ENCODE measurements around the gene TNFRSF1A.

Gene TNFRSF1A

DNA sequence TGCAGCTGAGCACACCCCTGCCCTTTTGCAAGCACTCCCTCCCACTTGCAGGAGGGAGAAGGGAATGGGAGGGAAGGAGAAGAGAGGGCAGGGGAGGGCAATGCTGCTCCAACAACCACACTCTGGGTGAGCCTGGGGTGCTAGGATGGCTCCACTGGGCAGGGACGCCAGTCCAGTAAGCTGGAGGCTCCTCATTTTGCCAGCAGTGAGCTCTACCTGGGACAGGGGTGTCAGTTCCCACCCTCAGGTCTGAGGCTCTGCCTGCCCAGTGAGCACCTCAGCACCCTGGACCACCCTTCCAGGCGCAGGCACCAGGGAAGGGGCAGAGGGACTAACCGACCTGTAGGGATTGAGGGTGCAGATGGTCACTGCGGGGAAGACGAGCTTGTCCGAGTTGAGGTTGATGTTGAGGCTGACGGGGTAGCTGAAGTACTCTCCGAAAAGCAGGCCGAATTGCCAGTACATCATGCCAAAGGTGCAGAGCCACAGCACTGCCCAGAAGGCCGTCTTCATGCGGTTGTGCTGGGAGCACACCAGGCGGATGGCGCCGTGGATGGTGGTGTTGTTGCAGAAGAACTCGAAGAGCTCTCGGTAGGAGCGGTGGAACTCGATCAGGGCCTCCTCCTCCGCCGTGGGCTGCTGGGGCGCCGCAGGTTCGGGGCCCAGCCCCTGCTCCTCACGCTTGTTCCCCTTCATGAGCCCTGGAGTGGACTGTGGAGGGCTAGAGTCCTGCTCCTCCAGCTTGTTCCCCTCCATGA, 32.3 kb upstream of the TNFRSF1A start:
- DNase-seq, result no peak

DNA sequence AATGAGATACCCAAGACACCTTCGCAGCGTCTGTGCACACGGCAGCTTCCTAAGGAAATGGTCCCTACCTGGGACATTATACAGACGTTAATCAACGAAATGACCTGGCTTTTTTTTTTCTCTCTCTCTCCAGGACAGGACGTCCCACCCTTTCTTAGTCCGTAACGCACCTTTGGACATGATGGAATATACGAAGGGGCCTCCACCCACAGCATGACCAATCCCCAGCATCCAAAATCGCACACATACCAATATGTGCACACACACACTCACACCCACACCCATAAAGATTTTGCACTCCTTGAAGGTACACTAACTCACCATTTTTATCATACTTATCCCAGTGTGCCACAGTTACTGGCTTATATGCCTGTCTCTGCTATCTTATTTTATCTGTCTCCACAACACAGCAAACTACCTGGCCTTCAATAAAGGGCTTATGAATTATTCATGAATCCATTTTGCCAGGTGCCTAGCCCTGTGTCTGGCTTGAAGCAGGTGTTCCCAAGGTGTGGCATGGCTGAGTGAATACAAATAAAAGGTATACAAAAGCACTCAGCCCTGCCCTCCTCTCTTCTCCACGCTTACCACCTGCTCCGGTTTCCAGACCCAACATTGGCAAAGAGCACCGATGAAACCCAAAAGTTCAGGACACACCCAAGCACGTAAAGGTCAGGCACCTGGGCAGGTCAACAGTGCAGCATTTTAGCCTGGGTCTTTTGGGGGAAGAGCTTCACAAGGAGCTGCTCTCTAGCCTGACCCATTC, 31.3 kb upstream of the TNFRSF1A start:
- no peak for DNase-seq

DNA sequence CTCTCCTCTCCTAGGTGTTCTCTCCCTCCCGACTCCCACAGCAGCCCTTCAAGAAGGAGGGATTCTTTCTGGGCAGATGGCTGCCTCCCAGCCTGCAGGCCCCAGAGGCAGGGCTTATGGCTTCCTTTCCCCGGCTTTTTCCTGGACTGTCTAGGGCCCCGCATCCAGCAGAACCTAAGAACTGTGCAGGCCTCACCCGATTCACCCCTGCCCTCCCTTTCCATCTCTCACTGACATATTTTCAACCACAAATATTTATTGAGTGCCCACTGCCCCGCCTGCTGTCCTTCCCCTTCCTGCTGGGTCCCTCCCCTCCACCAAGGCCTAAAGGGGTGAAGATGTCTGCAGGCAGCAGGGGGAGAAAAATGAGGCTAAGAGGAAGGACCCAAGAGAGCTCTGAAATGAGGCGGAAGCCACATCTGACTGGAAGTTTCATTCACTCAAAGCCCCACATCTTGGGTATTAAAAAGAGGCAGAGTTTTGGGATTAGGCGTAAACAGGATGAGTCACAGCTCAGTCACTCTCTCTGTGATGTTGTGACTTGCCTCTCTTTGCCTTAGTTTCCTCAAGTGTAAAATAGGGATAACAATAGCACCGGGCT, 30.6 kb upstream of the TNFRSF1A start:
- DNase-seq, result peak; percentile 16 to 24

DNA sequence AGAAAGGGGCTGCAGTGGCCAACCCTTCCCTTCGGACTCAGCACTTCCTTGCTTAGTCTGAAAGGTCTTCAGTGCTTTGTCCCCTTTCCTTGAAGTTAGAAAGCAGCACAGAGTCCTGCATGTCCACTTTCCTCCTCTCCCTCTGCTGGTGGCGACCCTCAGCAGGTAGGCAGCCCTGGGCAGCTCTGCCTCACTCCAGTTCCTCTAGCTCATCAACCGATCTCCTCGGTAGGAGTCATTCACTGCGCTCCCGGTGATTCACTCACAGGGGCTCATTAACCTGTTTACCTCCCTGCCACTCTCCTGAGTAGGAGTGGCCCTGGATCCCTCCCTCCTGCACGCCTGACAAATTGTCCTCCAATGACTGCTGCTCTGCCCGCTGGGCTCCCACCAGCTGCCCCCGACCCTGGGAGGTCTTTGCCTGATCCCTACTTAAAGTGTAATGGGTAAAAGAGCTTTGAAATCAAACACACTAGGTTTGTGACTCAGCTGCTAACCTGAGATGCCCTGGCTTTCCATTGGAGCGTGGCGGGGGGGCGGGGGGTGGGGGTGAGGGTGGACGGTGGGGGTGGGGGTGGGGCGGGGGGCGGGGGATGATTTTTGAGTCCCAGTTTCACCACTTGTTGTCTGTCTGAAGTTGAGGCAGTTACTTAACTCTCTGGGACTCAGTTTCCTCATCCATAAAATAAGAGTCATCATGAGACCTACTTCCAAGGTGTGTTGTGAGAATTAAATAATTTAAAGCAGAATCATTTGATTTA, 29.3 kb upstream of the TNFRSF1A start:
- no peak for DNase-seq

DNA sequence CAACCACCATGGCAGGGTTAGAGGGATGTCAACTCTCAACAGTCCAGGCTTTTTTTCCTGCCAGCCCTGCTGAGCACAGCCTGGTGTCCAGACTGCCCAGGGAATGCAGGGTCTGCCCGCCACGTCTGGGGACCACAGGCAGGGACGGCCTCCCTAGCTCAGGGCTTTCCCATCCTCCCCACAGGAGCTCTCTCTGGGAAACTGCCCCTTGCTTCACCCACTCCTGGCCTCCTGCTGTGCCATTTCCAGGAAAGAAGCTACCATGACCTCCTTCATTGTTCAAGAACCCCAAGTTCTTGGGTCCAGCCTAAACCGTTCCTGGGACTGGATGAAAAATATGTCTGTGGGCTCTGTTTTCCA, 28.7 kb upstream of the TNFRSF1A start:
- no peak for DNase-seq

DNA sequence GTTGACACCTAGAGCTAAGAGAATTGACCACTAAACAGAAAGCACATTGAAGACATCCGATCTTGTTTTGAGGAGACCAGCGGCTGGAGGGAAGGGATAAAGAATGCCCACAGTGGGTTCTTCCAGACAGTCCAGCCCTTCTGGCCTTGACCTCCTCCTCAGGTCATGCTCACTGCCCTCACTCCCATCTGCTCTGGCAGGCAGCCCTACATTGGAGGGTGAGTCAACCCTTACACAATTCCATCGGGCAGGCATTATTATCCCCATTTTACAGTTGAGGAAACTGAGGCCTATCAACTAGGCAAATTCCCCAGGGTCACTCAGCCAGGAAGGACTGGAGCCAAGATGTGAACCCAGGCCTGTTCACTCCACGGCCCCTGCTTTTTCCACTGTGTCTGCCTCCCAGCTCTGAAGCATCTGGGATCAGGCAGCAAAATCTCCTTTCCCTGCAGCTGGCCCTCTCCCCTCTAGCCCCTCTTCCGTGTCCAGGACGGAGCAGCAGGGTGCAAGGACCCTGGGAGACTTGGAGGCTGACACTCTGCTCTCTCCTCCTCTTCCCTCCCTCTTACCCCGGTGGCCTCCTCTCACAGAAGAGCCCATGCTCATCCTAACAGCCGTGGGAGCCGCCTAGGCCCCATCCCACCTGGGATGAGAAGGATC, 28.2 kb upstream of the TNFRSF1A start:
- DNase-seq, result no peak

DNA sequence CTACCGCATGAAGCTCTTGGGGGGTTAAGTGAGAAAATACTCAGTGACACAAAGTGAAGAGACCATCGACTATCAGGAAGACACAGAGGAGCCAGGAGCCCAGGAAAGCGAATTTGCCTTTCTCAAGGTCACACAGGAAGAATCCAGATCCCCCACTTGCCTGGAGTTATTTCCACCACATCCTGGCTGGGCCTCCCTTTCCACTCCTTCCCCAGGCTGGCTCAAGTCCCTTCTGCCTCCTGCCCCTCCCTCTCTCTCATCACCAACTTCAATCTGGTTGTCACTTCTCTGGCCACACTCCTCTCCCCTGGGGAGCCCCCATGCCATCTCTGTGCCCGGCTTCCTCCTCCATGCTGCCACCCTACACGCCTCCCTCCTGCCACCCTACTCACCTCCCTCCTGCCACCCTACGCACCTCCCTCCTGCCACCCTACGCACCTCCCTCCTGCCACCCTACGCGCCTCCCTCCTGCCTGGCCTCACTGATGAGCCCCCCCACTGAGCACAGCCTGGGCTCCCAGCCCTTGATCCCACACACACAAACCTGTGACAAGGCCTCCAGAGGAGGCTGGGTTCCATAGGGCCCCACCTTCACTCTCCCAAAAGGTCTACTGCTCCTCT, 27.1 kb upstream of the TNFRSF1A start:
- DNase-seq, result no peak

DNA sequence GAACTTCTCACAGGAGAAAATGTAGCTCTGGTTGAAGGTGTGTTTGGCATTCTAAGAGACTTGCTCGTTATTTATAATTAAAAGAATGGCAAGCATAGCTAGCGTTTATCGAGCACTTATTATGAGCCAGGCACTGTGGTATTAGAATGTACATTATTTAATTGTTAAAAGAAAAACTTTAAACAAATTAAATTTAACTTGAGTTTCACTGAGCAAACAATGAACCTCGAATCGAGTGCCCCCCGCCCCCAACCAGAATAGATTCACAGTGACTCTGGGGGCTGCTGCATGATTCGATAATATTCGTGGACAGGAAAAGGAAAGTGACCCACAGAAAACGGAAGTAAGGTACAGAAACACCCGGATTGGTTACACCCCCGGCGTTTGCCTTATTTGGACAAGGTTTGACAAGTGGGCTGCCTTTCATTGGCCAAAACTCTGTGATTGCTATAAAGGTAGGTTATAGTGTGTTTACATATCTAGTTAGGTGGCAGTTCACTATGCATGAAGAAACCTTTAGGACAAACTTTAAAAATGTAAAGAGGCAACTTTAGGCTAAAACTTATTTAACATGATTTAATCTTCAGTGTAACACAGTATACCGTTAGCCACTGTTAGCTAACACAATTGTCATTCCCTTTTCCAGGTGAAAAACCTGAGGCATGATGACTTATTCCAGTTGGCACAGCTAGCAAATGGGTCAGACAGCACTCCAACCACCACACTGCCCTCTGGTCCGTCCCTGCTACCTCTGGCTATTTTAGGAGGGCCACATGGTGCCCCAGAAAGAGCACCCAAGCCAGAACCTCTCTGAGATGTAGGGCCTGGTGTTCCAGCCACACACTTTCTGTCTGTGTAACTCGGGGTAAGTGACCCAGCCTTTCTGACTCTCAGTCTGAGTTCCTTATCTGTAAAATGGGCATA, 26.4 kb upstream of the TNFRSF1A start:
- DNase-seq, result peak; percentile 66 to 71

DNA sequence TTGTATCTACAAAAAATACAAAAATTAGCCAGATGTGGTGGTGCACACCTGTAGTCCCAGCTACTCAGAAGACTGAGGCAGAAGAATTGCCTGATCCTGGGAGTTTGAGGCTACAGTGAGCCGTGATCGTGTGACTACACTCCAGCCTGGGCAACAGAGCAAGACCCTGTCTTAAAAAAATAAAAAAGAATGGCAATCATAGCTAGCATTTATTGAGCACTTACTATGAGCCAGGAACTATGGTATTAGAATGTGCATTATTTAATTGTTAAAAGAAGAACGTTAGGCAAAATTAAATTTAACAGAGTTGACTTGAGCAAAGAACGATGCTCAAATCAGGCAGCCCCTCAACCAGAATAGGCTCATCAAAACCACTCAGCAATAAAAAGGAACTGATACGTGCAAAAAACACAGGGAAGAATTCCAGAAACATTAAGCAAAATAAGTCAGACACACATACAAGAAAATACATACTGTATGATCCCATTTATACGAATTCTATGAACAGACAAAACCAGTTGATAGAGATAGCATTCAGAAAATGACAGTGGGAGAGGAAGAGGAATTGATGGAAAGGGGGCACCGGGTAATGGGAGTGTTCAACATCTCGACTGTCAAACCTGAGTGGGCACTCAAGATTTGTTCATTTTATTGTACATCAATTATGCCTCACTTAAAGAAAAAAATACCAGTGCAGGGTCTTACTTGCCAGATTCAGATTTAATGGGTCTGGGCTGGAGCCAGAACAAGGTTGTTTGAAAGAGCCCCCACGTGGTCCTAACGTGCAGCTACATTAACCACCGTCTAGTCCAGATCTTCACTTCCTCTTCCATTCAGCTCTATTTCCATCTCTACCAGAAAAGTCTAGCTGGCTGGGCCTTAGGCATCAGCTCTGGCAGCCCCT, 25.4 kb upstream of the TNFRSF1A start:
- DNase-seq, result peak; percentile 75 to 85

DNA sequence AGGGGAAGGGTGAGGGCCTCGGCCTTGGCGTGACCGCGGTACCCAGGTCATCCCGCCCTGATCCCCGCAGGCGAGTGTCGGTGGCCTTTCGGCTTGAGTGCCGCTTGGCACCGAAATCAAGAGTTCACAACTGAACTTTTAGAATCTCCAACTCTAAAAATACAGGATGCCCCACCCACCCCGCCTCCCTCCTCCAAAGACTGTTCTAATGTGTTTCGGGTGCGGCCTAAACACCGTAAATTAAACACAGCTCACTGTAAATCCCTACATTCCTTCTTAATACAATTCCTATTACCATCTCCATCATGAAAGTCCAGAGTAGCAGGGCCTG, 22.1 kb upstream of the TNFRSF1A start:
- DNase-seq, result peak; percentile 11 to 18

DNA sequence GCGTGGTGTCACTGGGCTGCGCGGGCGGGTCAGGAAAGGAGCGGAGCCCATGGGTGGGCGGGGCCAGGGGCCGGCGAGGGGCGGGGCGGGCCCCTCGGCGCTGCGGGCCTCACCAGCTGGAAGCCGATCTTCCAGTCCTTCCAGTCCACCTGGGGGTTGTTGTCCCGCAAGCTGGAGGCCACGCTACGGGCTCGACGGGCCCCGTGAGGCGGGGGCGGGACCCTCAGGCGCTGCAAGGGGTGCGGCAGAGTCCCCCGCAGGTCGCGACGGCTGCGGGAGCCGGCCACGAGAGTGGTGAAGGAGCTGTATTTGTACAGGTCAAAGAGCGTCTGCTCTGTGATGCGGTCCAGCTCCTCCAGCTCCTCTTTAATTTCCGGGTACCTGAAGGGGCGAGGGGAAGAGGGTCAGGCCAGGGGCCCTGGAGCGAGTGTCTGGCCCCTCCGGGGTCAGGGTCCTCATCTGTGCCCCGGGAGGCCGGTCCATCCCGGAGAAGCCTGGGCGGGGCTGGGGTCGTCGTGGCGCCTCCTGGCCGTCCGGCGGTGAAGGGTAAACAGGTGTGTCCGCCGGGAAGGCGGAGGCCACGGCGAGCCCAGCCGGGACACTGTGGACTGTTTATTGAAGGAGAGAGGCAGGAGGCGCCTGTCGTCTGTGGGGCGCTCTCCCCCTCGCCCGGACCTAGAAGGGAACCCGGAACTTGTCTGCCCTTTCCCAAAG, 21.6 kb upstream of the TNFRSF1A start:
- DNase-seq, result peak; percentile 17 to 59

DNA sequence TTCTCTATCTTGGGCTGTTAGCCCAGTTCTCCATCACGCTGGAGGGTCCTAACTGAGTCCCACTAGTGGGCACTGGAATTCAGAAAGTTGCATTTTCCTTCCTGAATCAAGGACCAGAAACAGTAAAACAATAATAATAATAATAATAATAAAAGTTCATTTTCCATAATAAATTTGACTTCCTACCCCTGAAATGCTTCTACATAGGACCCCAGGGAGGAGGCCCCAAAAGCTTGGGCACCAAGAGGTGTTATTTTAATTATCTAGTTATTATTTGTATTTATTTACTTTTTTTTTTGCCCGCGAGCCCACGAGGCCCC, 21.1 kb upstream of the TNFRSF1A start:
- no peak for DNase-seq

DNA sequence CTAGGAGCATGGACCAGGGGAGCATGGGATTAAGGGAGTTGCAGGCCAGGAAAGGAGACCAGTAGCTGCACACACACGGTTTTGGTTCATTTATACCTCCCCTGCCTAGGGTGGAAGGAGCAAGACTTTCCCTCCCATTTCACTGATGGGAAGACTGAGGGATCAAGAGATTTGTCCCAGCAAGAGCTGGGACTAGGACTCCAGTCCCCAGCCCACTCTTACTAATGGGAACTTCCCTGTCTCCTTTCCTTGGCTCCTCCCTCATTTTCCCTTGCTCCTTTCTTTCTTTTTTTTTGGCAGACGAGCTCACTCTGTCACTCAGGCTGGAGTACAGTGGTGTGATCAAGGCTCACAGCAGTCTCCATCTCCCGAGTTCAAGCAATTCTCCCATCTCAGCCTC, 20.5 kb upstream of the TNFRSF1A start:
- DNase-seq, result no peak

DNA sequence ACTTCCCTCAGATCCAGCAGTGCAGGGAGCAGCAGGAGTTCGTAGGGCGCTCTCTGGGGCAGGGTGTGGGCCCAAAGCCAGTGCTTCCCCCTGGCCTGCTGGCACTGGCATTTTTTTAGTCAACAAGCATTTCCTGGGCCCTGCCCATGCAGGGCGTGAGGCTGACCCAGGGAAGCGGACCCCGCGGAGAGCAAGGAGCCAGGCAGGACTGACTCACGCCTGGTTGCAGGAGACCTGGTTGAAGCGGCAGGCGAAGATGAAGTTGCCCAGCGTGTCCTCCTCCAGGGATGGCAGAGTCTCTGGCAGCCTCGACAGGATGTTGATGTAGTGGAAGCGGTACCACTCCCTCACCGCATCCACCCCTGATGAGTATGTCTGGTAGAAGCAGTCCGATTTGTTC, 20.0 kb upstream of the TNFRSF1A start:
- no peak for DNase-seq

DNA sequence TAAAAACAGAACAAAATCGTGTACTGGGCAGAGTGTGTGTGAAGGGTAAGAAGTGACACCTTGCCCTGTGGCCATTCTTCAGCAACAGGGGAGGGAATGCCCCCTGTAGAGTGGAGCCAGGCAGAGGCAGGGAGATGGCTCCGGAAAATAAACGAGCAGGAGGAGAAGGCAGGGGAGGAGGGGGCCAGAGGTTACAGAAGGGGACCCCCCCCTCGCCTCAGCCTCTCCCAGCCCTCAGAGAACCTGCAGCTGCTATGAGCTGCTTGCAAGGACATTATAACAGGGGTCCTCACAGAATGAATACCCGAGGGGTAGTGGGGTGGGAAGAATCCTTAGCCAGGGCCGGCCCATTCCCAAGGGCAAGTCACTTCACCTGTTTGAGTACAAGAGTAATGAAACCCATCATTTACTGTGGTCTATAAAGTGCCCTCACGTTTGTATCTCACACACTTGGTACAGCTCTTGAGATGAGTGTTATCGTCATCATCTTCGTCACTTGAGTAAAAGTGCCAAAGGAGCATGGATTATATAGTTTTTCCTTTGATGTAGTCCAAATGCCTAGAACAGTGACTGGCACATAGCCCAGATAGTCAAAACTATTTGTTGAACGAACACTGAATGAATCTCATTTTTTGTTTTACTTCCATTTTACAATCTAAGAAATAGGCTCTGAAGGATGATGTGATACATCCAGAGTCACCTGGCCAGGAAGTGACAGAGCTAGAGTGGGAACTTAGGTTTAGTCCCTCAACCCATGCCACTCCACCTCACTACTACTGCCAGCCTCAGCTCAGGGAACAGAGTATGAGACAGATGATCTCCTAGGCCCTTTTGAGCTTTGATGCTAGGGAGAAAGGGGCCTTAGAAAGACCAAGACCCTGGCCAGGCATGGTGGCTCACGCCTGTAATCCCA, 19.0 kb upstream of the TNFRSF1A start:
- DNase-seq, result no peak

DNA sequence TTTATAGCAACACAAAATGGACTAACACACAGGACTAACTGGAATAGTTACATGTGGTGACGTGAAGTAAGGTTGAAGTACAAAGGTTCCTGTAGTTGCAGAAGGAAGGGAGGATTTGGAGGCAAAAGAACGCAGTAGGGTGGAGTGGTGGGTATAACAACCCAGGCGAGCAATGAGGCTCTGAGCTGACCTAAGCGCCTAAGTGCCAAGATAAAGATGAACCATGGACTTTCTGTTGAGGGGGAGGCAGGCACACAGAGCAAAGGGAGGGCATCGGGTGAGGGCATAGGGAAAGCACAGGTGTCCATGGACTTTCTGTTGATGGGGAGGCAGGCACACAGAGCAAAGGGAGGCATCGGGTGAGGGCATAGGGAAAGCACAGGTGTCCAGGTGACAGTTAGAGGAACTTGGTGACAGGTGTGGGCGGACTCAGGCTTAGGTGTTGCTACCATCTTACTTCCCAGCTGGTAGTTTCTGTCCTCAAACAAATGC, 18.2 kb upstream of the TNFRSF1A start:
- DNase-seq, result no peak

DNA sequence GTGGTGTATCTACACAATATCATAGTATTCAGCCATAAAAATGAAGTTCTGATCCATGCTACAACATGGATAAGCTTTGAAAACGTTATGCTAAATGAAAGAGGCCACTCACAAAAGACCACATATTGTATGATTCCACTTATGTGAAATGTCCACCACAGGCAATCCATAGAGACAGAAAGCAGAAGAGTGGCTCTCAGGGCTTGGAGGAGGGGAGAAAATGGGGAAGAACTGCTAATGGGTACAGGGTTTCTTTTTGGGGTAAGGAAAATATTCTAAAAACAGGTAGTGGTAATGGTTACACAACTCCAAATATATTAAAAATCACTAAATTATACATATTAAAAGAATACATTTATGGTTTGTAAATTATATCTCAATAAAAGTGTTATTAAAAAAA, 17.0 kb upstream of the TNFRSF1A start:
- DNase-seq, result peak; percentile 68 to 77

DNA sequence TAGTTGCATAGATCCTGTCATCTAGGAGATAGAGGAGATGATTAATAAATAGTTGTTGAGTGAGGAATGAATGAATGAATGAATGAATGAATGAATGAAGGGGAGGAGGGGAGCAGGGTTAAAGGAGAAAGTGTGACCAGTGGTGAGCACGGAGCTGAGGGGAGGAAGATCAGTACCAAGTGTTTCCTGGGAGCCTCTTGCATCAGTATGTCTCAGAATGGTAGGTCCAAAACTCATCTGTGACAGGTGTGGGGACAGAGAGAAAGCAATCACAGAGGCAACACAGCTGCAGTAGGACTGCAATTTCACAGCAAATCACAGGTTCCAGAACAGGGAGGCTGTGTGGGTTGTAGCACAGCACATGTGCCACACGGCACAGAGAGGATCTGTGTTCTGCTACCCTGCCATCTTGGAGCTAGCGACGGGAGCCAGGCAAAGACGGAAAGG, 14.5 kb upstream of the TNFRSF1A start:
- no peak for DNase-seq

Data from AML-193 (cell line).